HG02642 (cell line): ENCODE results near the gene SLC37A1.
"Not testable (repeated sequence)": the region's sequence is repeated elsewhere in the genome, so short reads cannot be mapped to it uniquely, and the experiment has no call there.

ENCODE experiments used
- ATAC-seq: cut with Tn5 transposase; IDR thresholded peaks from one replicate; pipeline ENCODE4 v1.9.1; 2021; ENCODE audit warnings: mild to moderate bottlenecking; ENCODE audit not compliant: unreplicated experiment, poor library complexity

SLC37A1 gene

DNA sequence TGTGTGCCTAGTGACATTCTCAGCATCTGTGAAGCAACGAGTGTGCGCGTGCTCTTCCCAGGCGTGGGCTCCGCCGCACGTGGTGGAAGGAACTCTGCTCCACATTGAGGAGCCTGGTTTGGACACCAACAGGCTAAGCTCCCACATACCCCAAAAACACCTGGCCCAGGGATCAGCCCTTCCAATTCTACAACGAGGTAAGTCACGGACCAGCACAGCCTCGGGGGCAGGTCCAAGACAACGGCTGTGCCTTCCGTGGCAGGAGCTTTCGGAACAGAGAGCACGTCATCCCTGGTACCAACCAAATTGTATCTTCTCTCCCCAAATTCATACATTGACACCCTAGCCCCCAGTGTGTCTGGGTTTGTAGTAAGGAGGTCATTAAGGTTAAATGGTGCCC lies 112.5 kb downstream of the SLC37A1 start:
- no peak for ATAC-seq

DNA sequence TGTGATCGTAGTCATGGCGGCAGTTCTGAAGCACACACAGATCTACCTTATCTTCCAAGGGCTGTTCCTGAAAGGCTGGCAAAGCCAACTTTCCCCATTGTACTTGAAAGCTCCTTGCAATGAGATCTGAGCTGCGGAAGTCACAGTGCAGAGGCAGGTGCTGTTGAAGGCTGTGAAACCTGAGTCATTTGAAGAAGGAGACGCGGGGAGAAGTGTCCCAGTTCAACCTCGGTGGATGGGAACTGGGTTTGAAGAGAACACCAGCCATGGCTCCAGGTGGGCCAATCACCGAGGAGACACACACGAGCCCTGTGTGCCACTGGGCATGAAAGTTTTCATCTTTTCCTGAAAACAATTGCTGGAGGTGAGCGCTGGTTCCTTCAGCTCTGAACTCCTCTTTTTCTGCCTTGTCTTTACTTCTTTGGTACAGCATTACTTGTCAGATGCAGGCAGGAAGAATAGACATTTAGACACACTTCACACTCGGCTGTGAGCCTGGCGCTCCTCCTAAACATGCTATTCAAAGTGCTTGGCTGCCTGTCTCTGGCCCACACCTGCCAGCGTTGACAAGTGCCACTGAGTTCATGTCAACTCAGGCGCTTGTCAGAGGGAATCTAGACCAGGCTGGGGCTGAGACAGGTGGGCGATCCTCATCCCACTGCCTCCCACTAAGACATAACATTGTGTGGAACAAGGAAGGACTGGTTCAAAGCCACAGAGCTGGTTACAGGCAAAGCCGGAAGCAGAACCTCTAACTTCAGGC lies 114.1 kb downstream of the SLC37A1 start:
- ATAC-seq: no peak

DNA sequence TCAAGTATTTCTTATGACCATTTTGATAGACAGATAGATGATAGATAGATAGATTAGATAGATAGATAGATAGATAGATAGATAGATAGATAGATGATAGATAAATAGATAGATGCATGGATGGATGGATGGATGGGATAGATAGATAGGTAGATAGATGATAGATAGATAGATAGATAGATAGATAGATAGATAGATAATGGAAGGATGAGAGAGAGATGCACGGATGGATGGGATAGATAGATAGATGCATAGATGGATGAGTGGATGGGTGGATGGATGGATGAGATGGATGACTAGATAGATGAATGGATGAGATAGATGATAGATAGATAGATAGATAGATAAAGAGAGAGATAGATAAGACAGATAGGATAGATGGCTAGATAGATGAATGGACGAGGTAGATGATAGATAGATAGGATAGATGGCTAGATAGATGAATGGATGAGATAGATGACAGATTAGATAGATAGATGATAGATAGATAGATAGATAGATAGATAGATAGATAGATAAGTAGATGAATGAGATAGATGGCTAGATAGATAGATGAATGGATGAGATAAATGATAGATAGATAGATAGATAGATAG lies 114.9 kb downstream of the SLC37A1 start:
- ATAC-seq: not testable (repeated sequence)

DNA sequence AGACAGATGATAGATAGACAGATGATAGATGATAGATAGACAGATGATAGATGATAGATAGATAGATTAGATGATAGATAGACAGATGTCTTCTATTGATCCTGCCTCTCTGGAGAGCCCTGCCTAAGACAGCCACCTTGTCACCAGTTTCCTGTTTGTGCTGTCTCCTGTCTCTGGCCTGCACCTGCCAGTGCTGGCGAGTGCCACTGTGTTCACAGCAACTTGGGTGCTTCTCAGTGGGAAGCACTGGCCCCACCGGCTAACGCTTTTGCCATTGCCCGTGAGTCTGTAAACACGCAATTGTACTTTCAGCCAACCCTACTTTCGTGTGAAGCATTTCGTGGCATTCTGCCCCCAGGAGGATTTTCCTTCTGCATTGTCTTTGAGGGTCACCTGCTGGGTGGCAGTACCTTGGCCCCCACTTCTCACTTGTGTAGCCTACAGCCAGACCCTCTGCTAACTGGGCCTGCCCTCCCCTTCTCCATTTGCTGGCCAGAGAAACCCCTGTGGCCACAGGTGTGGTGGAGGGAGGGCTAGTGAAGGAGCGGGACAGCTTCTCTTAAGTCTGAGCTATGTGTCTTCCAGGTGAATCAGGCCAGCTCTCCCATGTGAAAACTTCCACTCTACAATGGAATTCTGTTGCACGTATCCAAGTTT lies 116.4 kb downstream of the SLC37A1 start:
- ATAC-seq: no peak

DNA sequence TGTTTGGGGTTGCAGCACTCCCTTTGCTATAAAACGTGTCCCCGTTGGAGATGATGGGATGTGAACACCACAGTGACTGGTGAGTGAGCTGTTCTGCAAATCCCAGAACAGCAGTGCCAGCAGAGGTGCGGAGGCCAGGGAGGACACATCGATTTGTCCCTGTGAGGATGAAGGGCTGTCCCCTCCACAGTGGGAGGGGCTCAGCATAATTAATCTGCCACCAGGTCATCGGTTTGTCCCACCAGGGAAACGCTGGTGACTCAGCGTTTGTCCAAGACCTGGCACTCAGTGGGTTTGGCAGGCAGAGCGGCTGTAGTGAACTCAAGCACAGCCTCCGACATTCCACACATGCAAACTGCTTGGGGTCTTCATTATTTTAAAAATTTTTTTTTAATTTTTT lies 117.0 kb downstream of the SLC37A1 start:
- no peak for ATAC-seq
